ENCODE data around the gene SDF4. TPM values are rescaled to one million over a fixed set of nuclear protein-coding genes. Genes with fewer than 3 reads are reported as not detected.

SDF4 gene
- total RNA-seq, 2 donors from 2014 or later = 177 to 185 TPM

GRCh38 chr1:1199961-1200875 lies 31.6 kb downstream of the SDF4 start:
- TF ChIP-seq POLR2AphosphoS5 (IDR thresholded peaks at IDR 0.05) = no peak
- TF ChIP-seq CTCF (IDR thresholded peaks at IDR 0.05) = no peak
- no peak for TF ChIP-seq POLR2A (IDR thresholded peaks at IDR 0.05)
- no peak overlapping the region for H3K4me3 ChIP-seq
- H3K27ac ChIP-seq = no peak overlapping the region
- no peak for DNase-seq (ENCODE audit: low spot score)
- WGBS = 83% methylated on average over 29 of the region's 31 CpGs
- H3K36me3 ChIP-seq = no peaks in the 10 kb centered on the region
- no peaks in the 10 kb centered on the region for H3K9me3 ChIP-seq
- H3K4me1 ChIP-seq (replicated peaks) = no peaks in the 10 kb centered on the region
- H3K27me3 ChIP-seq (replicated peaks; ENCODE audit: insufficient read depth) = no peaks in the 10 kb centered on the region
- intact Hi-C loops (cut with DNase I) = no loop called here

GRCh38 chr1:1199141-1199960 lies 32.5 kb downstream of the SDF4 start:
- no peaks in the 10 kb centered on the region for H3K27me3 ChIP-seq (replicated peaks; ENCODE audit: insufficient read depth)
- no peak for TF ChIP-seq POLR2AphosphoS5 (IDR thresholded peaks at IDR 0.05)
- no peak for TF ChIP-seq CTCF (IDR thresholded peaks at IDR 0.05)
- no peak for TF ChIP-seq POLR2A (IDR thresholded peaks at IDR 0.05)
- H3K36me3 ChIP-seq = no peaks in the 10 kb centered on the region
- H3K9me3 ChIP-seq = no peaks in the 10 kb centered on the region
- DNase-seq (ENCODE audit: low spot score) = no peak
- no peak overlapping the region for H3K27ac ChIP-seq
- intact Hi-C loops (cut with DNase I) = no loop called here
- H3K4me3 ChIP-seq = no peak overlapping the region
- no peaks in the 10 kb centered on the region for H3K4me1 ChIP-seq (replicated peaks)
- WGBS = 91% methylated on average over 16 of the region's 22 CpGs

- TF ChIP-seq CTCF (IDR thresholded peaks at IDR 0.05) (no peak), POLR2AphosphoS5 (IDR thresholded peaks at IDR 0.05) (no peak), POLR2A (IDR thresholded peaks at IDR 0.05) (no peak)
- intact Hi-C loops (cut with DNase I) = no loop called here
- WGBS = 78% methylated on average over 10 of the region's 23 CpGs
- Histone ChIP-seq H3K9me3 (no peaks in the 10 kb centered on the region), H3K36me3 (no peaks in the 10 kb centered on the region), H3K27me3 (replicated peaks; ENCODE audit: insufficient read depth) (no peaks in the 10 kb centered on the region), H3K27ac (no peak overlapping the region), H3K4me1 (replicated peaks) (no peaks in the 10 kb centered on the region), H3K4me3 (no peak overlapping the region)
- DNase-seq (ENCODE audit: low spot score) = no peak
These were observed 33.2 kb downstream of the SDF4 start for GRCh38 chr1:1198423-1199140.

GRCh38 chr1:1197551-1198422 lies 34.0 kb downstream of the SDF4 start:
- Histone ChIP-seq H3K27ac (no peak overlapping the region), H3K27me3 (replicated peaks; ENCODE audit: insufficient read depth) (no peaks in the 10 kb centered on the region), H3K4me1 (replicated peaks) (no peaks in the 10 kb centered on the region), H3K36me3 (no peaks in the 10 kb centered on the region), H3K9me3 (no peaks in the 10 kb centered on the region), H3K4me3 (no peak overlapping the region)
- no peak for TF ChIP-seq POLR2A (IDR thresholded peaks at IDR 0.05)
- no peak for TF ChIP-seq CTCF (IDR thresholded peaks at IDR 0.05)
- TF ChIP-seq POLR2AphosphoS5 (IDR thresholded peaks at IDR 0.05) = no peak
- no peak for DNase-seq (ENCODE audit: low spot score)
- intact Hi-C loops (cut with DNase I) = no loop called here
- WGBS = 92% methylated on average over 38 of the region's 48 CpGs
